Measurements from ENCODE around the gene ADCY4. TPM values are rescaled to one million over a fixed set of nuclear protein-coding genes. Genes with fewer than 3 reads are reported as not detected.

Gene ADCY4
- total RNA-seq, 6 experiments from 2014 or later: 2.3 to 7.2 (median 3.9) TPM

GRCh38 chr14:24281636-24282035 is 53.2 kb downstream of the ADCY4 start:
- WGBS (ENCODE audit: insufficient coverage, low coverage, low lambda C conversion rate, missing lambda C conversion rate): 60% methylated on average over 4 of the region's 7 CpGs
- H3K27ac ChIP-seq: no peak overlapping the region
- intact Hi-C loops (cut with DNase I): no loop called here

DNA sequence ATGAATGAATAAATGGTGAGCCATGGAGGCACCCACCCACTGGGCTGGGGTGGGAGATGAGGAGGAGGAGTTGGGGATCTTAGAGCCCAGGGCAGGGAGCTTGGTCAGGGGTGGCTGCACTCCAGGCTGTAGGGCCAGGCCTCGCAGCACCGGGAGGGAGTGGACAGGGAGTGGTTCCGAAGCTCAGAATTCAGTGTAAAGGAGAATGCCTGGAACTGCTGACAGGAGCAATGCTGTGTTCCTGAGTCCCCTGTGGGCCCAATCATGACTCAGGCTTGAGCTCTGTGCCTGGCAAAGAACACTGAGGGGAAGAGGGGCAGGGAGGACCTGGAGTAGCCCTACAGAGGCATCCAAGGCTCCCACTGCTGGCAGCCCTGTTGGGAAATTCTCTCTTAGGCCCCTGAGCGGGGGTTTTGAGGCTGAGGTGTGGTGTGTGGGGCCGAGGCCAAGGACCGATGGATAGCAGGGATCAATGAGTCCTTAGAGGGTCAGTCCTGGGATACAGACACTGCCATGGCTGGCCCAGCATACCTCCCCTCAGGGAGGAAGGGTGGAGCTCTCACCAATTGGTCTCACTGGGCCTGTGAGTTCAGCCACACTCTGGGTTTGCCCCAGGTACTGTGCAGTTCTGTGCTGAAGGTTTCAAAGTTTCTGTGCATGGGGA is 53.9 kb downstream of the ADCY4 start:
- H3K9me3 ChIP-seq: no peaks in the 10 kb centered on the region
- H3K4me3 ChIP-seq: no peak overlapping the region
- no peak for DNase-seq
- intact Hi-C loops (cut with DNase I): no loop called here
- no peaks in the 10 kb centered on the region for H3K36me3 ChIP-seq
- peak in 1 of 4 donors; percentile 9 for ATAC-seq
- H3K27me3 ChIP-seq: no peaks in the 10 kb centered on the region
- H3K4me1 ChIP-seq: no peaks in the 10 kb centered on the region
- H3K27ac ChIP-seq: no peak overlapping the region
- no peak for TF ChIP-seq POLR2A (IDR thresholded peaks at IDR 0.05)
- TF ChIP-seq, protein P1, sequence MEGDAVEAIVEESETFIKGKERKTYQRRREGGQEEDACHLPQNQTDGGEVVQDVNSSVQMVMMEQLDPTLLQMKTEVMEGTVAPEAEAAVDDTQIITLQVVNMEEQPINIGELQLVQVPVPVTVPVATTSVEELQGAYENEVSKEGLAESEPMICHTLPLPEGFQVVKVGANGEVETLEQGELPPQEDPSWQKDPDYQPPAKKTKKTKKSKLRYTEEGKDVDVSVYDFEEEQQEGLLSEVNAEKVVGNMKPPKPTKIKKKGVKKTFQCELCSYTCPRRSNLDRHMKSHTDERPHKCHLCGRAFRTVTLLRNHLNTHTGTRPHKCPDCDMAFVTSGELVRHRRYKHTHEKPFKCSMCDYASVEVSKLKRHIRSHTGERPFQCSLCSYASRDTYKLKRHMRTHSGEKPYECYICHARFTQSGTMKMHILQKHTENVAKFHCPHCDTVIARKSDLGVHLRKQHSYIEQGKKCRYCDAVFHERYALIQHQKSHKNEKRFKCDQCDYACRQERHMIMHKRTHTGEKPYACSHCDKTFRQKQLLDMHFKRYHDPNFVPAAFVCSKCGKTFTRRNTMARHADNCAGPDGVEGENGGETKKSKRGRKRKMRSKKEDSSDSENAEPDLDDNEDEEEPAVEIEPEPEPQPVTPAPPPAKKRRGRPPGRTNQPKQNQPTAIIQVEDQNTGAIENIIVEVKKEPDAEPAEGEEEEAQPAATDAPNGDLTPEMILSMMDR (IDR thresholded peaks at IDR 0.05): no peak
- WGBS (ENCODE audit: insufficient coverage, low coverage, low lambda C conversion rate, missing lambda C conversion rate): 80% methylated on average over 1 of the region's 6 CpGs

More at GRCh38 chr14:24281636-24282035, 53.2 kb downstream of the ADCY4 start:
- DNase-seq (no peak), ATAC-seq (peak in 3 of 4 donors; percentile 14 to 42 (median 18))
- Histone ChIP-seq H3K9me3 (no peaks in the 10 kb centered on the region), H3K36me3 (no peaks in the 10 kb centered on the region), H3K4me1 (no peaks in the 10 kb centered on the region), H3K27me3 (no peaks in the 10 kb centered on the region), H3K4me3 (no peak overlapping the region)
- TF ChIP-seq, protein P1 (IDR thresholded peaks at IDR 0.05): no peak
- TF ChIP-seq POLR2A (IDR thresholded peaks at IDR 0.05): no peak

DNA sequence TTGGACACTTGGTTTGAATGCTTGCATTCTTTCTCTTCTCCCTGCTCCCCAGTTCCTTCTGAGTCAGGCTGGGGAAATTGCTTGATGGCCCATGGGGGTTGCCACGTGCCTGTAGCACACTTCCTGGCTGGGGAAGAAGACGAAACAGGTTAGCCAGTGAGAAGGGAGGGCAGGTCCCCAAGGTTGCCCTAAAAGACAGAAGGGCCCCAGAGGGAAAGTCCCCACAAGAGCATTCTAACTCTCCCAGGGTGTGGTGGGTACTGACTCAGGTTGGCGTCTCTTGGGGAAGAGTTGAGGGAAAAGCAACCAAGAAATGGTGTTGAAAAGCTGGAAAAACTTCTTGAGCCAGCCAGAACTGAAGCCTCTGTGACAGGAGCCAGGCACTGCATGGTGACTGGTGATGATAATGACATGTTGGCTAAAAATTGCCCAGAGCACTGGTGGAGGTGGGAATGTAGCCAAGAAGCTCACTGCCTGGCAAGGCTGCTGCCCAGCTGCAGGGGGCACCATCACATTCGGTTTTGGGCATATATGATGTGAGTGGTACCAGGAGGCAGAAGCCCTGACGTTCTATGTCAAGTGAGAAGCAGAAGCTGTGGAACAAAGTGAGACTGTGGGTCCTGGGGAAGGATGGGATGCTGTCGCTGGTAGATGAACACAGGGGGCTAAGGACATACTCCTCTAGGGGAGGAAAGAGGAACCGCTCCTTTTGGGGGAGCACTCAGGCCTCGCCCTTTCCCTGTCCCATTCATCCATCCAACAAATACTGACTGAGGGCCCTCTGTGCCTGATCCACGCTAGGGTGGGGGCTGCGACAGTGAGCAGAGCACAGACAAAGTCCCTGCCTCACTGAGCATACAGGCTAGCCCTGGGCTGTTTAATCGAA is 55.3 kb downstream of the ADCY4 start:
- no peaks in the 10 kb centered on the region for H3K9me3 ChIP-seq
- H3K36me3 ChIP-seq: no peaks in the 10 kb centered on the region
- no peak for DNase-seq
- no peaks in the 10 kb centered on the region for H3K27me3 ChIP-seq
- 35% methylated on average over 6 of the region's 11 CpGs for WGBS (ENCODE audit: insufficient coverage, low coverage, low lambda C conversion rate, missing lambda C conversion rate)
- intact Hi-C loops (cut with DNase I): no loop called here
- H3K4me3 ChIP-seq: no peak overlapping the region
- H3K27ac ChIP-seq: no peak overlapping the region
- TF ChIP-seq, protein P1 (IDR thresholded peaks at IDR 0.05): peak in 3 of 4 donors; percentile 19 to 43 (median 28)
- TF ChIP-seq POLR2A (IDR thresholded peaks at IDR 0.05): no peak
- peak; percentile 18 to 59 (median 46) for ATAC-seq
- H3K4me1 ChIP-seq: no peaks in the 10 kb centered on the region

DNA sequence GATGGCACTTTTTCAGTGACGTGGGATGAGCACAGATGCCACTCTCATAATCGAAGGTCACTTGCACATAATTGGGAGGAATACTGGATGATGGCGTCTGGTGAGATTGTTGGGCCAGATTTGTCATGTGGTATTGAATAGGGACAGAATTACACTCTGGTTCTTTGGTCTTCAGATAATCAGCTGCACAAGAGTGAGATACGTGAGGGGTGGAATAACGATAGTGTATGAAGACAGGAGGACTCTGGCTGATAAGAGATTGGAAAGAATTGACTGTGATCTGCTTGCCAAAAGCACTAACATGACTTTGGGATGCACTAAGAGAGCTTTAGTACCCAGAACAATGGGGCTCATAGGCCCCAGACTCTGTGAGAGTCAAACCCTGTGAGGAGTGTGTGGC is 56.4 kb downstream of the ADCY4 start:
- DNase-seq (no peak), ATAC-seq (no peak)
- Histone ChIP-seq H3K27me3 (no peaks in the 10 kb centered on the region), H3K4me3 (no peak overlapping the region), H3K4me1 (peaks cover 0 to 8% (median 0%) of the 10 kb centered on the region in 4 donors), H3K36me3 (no peaks in the 10 kb centered on the region), H3K9me3 (no peaks in the 10 kb centered on the region), H3K27ac (no peak overlapping the region)
- TF ChIP-seq, protein P1 (IDR thresholded peaks at IDR 0.05): no peak
- TF ChIP-seq POLR2A (IDR thresholded peaks at IDR 0.05): no peak
- intact Hi-C loops (cut with DNase I): no loop called here
- 84% methylated on average over 5 of the region's 5 CpGs for WGBS (ENCODE audit: insufficient coverage, low coverage, low lambda C conversion rate, missing lambda C conversion rate)

All from right lobe of liver (tissue), 6 donors.